Measurements from ENCODE around the gene ZBTB4.

The ZBTB4 gene

GRCh38 chr17:7415784-7416183 is 63.6 kb downstream of the ZBTB4 start:
- no peak for DNase-seq (ENCODE audit: low read depth in 2 of 2)
- H3K4me3 ChIP-seq (replicated peaks in 1 of 2; ENCODE audit: low read depth in 2 of 2, low read length in 2 of 2) = no peak overlapping the region

GRCh38 chr17:7414837-7415236 is 64.6 kb downstream of the ZBTB4 start:
- H3K4me3 ChIP-seq (replicated peaks in 1 of 2; ENCODE audit: low read depth in 2 of 2, low read length in 2 of 2) = no peak overlapping the region
- no peak for TF ChIP-seq CTCF (IDR thresholded peaks at IDR 0.05; ENCODE audit: low read depth, low read length)
- no peak for DNase-seq (ENCODE audit: low read depth in 2 of 2)

More at GRCh38 chr17:7415784-7416183, 63.6 kb downstream of the ZBTB4 start:
- no peak for TF ChIP-seq CTCF (IDR thresholded peaks at IDR 0.05; ENCODE audit: low read depth, low read length)

GRCh38 chr17:7413346-7413985 is 66.0 kb downstream of the ZBTB4 start:
- DNase-seq (ENCODE audit: low read depth in 2 of 2) = peak; percentile 33 to 41
- no peak overlapping the region for H3K4me3 ChIP-seq (replicated peaks in 1 of 2; ENCODE audit: low read depth in 2 of 2, low read length in 2 of 2)
- TF ChIP-seq CTCF (IDR thresholded peaks at IDR 0.05; ENCODE audit: low read depth, low read length) = no peak

- TF ChIP-seq CTCF (IDR thresholded peaks at IDR 0.05; ENCODE audit: low read depth, low read length) = no peak
- no peak overlapping the region for H3K4me3 ChIP-seq (replicated peaks in 1 of 2; ENCODE audit: low read depth in 2 of 2, low read length in 2 of 2)
- no peak for DNase-seq (ENCODE audit: low read depth in 2 of 2)
These were observed 68.0 kb downstream of the ZBTB4 start for GRCh38 chr17:7411427-7411750.

- H3K4me3 ChIP-seq (replicated peaks in 1 of 2; ENCODE audit: low read depth in 2 of 2, low read length in 2 of 2) = no peak overlapping the region
- TF ChIP-seq CTCF (IDR thresholded peaks at IDR 0.05; ENCODE audit: low read depth, low read length) = no peak
- no peak for DNase-seq (ENCODE audit: low read depth in 2 of 2)
These were observed 68.6 kb downstream of the ZBTB4 start for GRCh38 chr17:7410634-7411426.

- TF ChIP-seq CTCF (IDR thresholded peaks at IDR 0.05; ENCODE audit: low read depth, low read length) = no peak
- no peak for DNase-seq (ENCODE audit: low read depth in 2 of 2)
- H3K4me3 ChIP-seq (replicated peaks in 1 of 2; ENCODE audit: low read depth in 2 of 2, low read length in 2 of 2) = no peak overlapping the region
These were observed 69.7 kb downstream of the ZBTB4 start for GRCh38 chr17:7409716-7410115.
